H1 (cell line): ENCODE results near the gene SLC27A5. TPM values are rescaled to one million over a fixed set of nuclear protein-coding genes. Genes with fewer than 3 reads are reported as not detected.

Experiments used
- CTCF ChIA-PET: fragments of 300-600 bp; sonication (Branson Sonifier 250); formaldehyde crosslinking; loops from one replicate; lab custom pipeline; 2021; ENCODE audit not compliant: partially characterized antibody; lab: Charles Lee
- POLR2A ChIA-PET: fragments of 300-600 bp; sonication (Branson Sonifier 250); formaldehyde crosslinking; loops from one replicate; lab custom pipeline; 2021; ENCODE audit warnings: inconsistent platforms; ENCODE audit not compliant: partially characterized antibody; lab: Charles Lee
- DNase-seq, 2 experiments: peaks; one replicate each; pipeline versions ENCODE4 v3.0.0 to v3.0.0-alpha.2; 2010 to 2022; ENCODE audit warnings: low spot score in 2 of 2, low read depth in 1 of 2, mixed read lengths in 1 of 2
- FAIRE-seq: peaks from 2 replicates; lab custom pipeline; 2011; peaks lifted over from hg19 to GRCh38; lab: Jason Lieb, UNC
- H2AFZ ChIP-seq: 2 replicates; pipeline ENCODE4 v1.8.1; 2012; ENCODE audit warnings: low read length, inconsistent platforms
- H2AK5ac ChIP-seq: 2 replicates; pipeline ENCODE4 v1.6.1; 2013; ENCODE audit warnings: low read depth, low read length
- H2BK120ac ChIP-seq: replicated peaks from 2 replicates; pipeline ENCODE3; 2013; ENCODE audit warnings: low read depth, low read length, inconsistent platforms
- H2BK12ac ChIP-seq: 2 replicates; pipeline ENCODE4 v1.6.1; 2013; ENCODE audit warnings: low read depth, low read length
- H2BK15ac ChIP-seq: 2 replicates; pipeline ENCODE4 v1.6.1; 2013; ENCODE audit warnings: low read length
- H2BK20ac ChIP-seq: 2 replicates; pipeline ENCODE4 v1.6.1; 2013; ENCODE audit warnings: low read length
- H2BK5ac ChIP-seq: 2 replicates; pipeline ENCODE4 v1.6.1; 2013; ENCODE audit warnings: low read depth, low read length
- H3K14ac ChIP-seq: 2 replicates; pipeline ENCODE4 v1.6.1; 2013; ENCODE audit warnings: inconsistent platforms; ENCODE audit not compliant: insufficient read length
- H3K18ac ChIP-seq: 2 replicates; pipeline ENCODE4 v1.6.1; 2013; ENCODE audit warnings: low read length; ENCODE audit errors: extremely low read depth
- H3K23ac ChIP-seq: 2 replicates; pipeline ENCODE4 v1.6.1; 2013; ENCODE audit warnings: inconsistent platforms; ENCODE audit not compliant: insufficient read length
- H3K23me2 ChIP-seq: 2 replicates; pipeline ENCODE4 v1.6.1; 2013; ENCODE audit warnings: low read depth, low read length
- H3K27ac ChIP-seq: 2 replicates; pipeline ENCODE4 v1.6.1; 2011; ENCODE audit warnings: low read depth, low read length, inconsistent platforms
- H3K27me3 ChIP-seq, 4 experiments: replicated peaks in 1 of 4; 1 replicate in 1 of 4; 2 replicates in 3 of 4; pipeline versions ENCODE4 v1.6.1 to v1.8.1; 2011 to 2013; ENCODE audit warnings: low read length in 3 of 4, mild to moderate bottlenecking in 3 of 4, inconsistent platforms in 2 of 4, mixed read lengths in 2 of 4, moderate library complexity in 1 of 4; ENCODE audit not compliant: control insufficient read depth in 3 of 4, insufficient read depth in 3 of 4; ENCODE audit errors: extremely low read depth in 1 of 4
- H3K36me3 ChIP-seq, 4 experiments: 2 replicates each; pipeline versions ENCODE4 v1.6.1 to v1.8.1; 2011 to 2013; ENCODE audit warnings: mild to moderate bottlenecking in 4 of 4, low read length in 3 of 4, moderate library complexity in 2 of 4, control low read depth in 1 of 4, inconsistent platforms in 1 of 4; ENCODE audit not compliant: insufficient read depth in 4 of 4, control insufficient read depth in 2 of 4
- H3K4ac ChIP-seq: replicated peaks from 2 replicates; pipeline ENCODE3; 2013; ENCODE audit warnings: low read length, low read depth, mixed read lengths, inconsistent platforms; ENCODE audit not compliant: insufficient read length
- H3K4me1 ChIP-seq, 4 experiments: replicated peaks in 1 of 4; 1 replicate in 1 of 4; 2 replicates in 3 of 4; pipeline versions ENCODE4 v1.6.1 to v1.8.1; 2011 to 2013; ENCODE audit warnings: low read length in 3 of 4, inconsistent platforms in 2 of 4, mixed read lengths in 1 of 4; ENCODE audit not compliant: insufficient read depth in 4 of 4, control insufficient read depth in 3 of 4
- H3K4me2 ChIP-seq, 2 experiments: 2 replicates each; pipeline versions ENCODE4 v1.6.1 to v1.8.1; 2011 to 2013; ENCODE audit warnings: low read depth in 2 of 2, low read length in 2 of 2, control low read depth in 1 of 2, inconsistent platforms in 1 of 2, mild to moderate bottlenecking in 1 of 2; ENCODE audit not compliant: insufficient read depth in 1 of 2
- H3K4me3 ChIP-seq, 4 experiments: fragments of 200-600, 300-600 bp in 1 of 4; sonication (generic), shearing (Covaris generic), sonication (Bioruptor Twin) in 1 of 4; 2 replicates each; pipeline versions ENCODE4 v1.5.1 to v1.8.1; 2011 to 2016; ENCODE audit warnings: low read length in 4 of 4, low read depth in 3 of 4, control low read depth in 2 of 4, inconsistent platforms in 2 of 4, mild to moderate bottlenecking in 2 of 4, mixed read lengths in 1 of 4, moderate library complexity in 1 of 4; ENCODE audit not compliant: insufficient read depth in 2 of 4; ENCODE audit errors: extremely low read depth in 1 of 4
- H3K56ac ChIP-seq: replicated peaks from 2 replicates; pipeline ENCODE3; 2013; ENCODE audit warnings: low read depth, mild to moderate bottlenecking, mixed read lengths, low read length, inconsistent platforms; ENCODE audit not compliant: insufficient read length
- H3K79me1 ChIP-seq: 2 replicates; pipeline ENCODE4 v1.6.1; 2013; ENCODE audit warnings: low read depth, low read length, control low read depth
- H3K79me2 ChIP-seq, 2 experiments: 2 replicates each; pipeline versions ENCODE4 v1.6.1 to v1.8.1; 2012 to 2013; ENCODE audit warnings: low read length in 2 of 2, mild to moderate bottlenecking in 2 of 2, inconsistent platforms in 1 of 2; ENCODE audit not compliant: insufficient read depth in 2 of 2, control insufficient read depth in 1 of 2
- H3K9ac ChIP-seq, 4 experiments: replicated peaks in 1 of 4; 1 replicate in 1 of 4; 2 replicates in 3 of 4; pipeline versions ENCODE4 v1.6.1 to v1.8.1; 2011 to 2013; ENCODE audit warnings: low read depth in 3 of 4, low read length in 3 of 4, control low read depth in 2 of 4, mild to moderate bottlenecking in 2 of 4, moderate library complexity in 2 of 4, inconsistent platforms in 1 of 4; ENCODE audit errors: extremely low read depth in 1 of 4
- H3K9me3 ChIP-seq, 2 experiments: 2 replicates each; pipeline versions ENCODE4 v1.6.1 to v1.8.1; 2012 to 2013; ENCODE audit warnings: mild to moderate bottlenecking in 2 of 2, moderate library complexity in 2 of 2, control low read depth in 1 of 2, inconsistent platforms in 1 of 2, low read depth in 1 of 2, low read length in 1 of 2, mixed read lengths in 1 of 2; ENCODE audit not compliant: insufficient read depth in 2 of 2
- H4K20me1 ChIP-seq, 2 experiments: replicated peaks in 1 of 2; 2 replicates each; pipeline versions ENCODE3 to v1.8.1; 2011 to 2013; ENCODE audit warnings: inconsistent platforms in 2 of 2, low read length in 2 of 2, mild to moderate bottlenecking in 1 of 2; ENCODE audit not compliant: insufficient read depth in 2 of 2, control insufficient read depth in 1 of 2
- H4K5ac ChIP-seq: 2 replicates; pipeline ENCODE4 v1.6.1; 2013; ENCODE audit warnings: low read length, low read depth, mixed read lengths, inconsistent platforms; ENCODE audit not compliant: insufficient read length
- H4K8ac ChIP-seq: 2 replicates; pipeline ENCODE4 v1.8.0; 2013; ENCODE audit warnings: mild to moderate bottlenecking, moderate library complexity, low read length, inconsistent platforms; ENCODE audit not compliant: insufficient read depth; ENCODE audit errors: extremely low read depth
- H4K91ac ChIP-seq: replicated peaks from 2 replicates; pipeline ENCODE3; 2013; ENCODE audit warnings: low read length, mixed read lengths, inconsistent platforms; ENCODE audit not compliant: insufficient read length
- ASH2L ChIP-seq: fragments of 200-600, 300-600 bp; sonication (generic); IDR thresholded peaks from one replicate; pipeline ENCODE4 v1.7.1; 2017; ENCODE audit warnings: low read length
- BRCA1 ChIP-seq: IDR thresholded peaks from 2 replicates; pipeline ENCODE4 v1.6.1; 2012; ENCODE audit warnings: low read depth, low read length, improper control_type of control experiment
- CEBPB ChIP-seq: IDR thresholded peaks from 2 replicates; pipeline ENCODE4 v1.6.1; 2012; ENCODE audit warnings: low read depth, low read length
- CREB1 ChIP-seq: IDR thresholded peaks from 2 replicates; pipeline ENCODE4 v1.6.1; 2012; ENCODE audit warnings: inconsistent platforms
- EZH2 ChIP-seq: fragments of 200-600 bp; sonication (generic); IDR thresholded peaks from 2 replicates; pipeline ENCODE4 v1.7.1; 2012; ENCODE audit warnings: low read depth, mild to moderate bottlenecking, moderate library complexity, low read length, inconsistent platforms; ENCODE audit not compliant: severe bottlenecking
- GTF2F1 ChIP-seq: IDR thresholded peaks from 2 replicates; pipeline ENCODE4 v1.6.1; 2012; ENCODE audit warnings: low read depth, low read length, improper control_type of control experiment, borderline replicate concordance
- POU5F1 ChIP-seq: IDR thresholded peaks from 2 replicates; pipeline ENCODE4 v1.6.1; 2011; ENCODE audit warnings: low read depth, mild to moderate bottlenecking, low read length, moderate library complexity
- SAP30 ChIP-seq: fragments of 300-600 bp; sonication (generic); IDR thresholded peaks from 2 replicates; pipeline ENCODE4 v1.7.1; 2012; ENCODE audit warnings: low read length, moderate library complexity, mild to moderate bottlenecking, inconsistent platforms; ENCODE audit not compliant: insufficient read depth, insufficient replicate concordance
- SP4 ChIP-seq: IDR thresholded peaks from 2 replicates; pipeline ENCODE4 v1.6.1; 2012; ENCODE audit warnings: low read length, inconsistent platforms
- SRF ChIP-seq: IDR thresholded peaks from 2 replicates; pipeline ENCODE4 v1.6.1; 2011; ENCODE audit warnings: mild to moderate bottlenecking, low read depth, low read length, moderate library complexity
- SUZ12 ChIP-seq: fragments of 200-600 bp; sonication (generic); IDR thresholded peaks from 2 replicates; pipeline ENCODE4 v1.6.1; 2012; ENCODE audit warnings: mild to moderate bottlenecking, inconsistent platforms, low read length, moderate library complexity, mixed read lengths
- WGBS, 2 experiments: shearing (Covaris generic) in 1 of 2; methylation state at CpG; one replicate each; pipeline versions ENCODE4 v1.1.6 to v1.1.7; 2013 to 2015; ENCODE audit warnings: low lambda C conversion rate in 2 of 2, mixed read lengths in 2 of 2, inconsistent platforms in 1 of 2, low coverage in 1 of 2, missing lambda C conversion rate in 1 of 2; ENCODE audit not compliant: insufficient replicate concordance in 2 of 2, insufficient coverage in 1 of 2, insufficient read length in 1 of 2; ENCODE audit errors: extremely low coverage in 1 of 2, missing lambda C conversion rate in 1 of 2; 5-methylcytosine and 5-hydroxymethylcytosine counted together
- polyA plus RNA-seq, 7 experiments: library from polyadenylated mRNA; depleted of rRNA in 3 of 7; stranded (reverse) in 5 of 7; unstranded in 2 of 7; fragments of >200 nt in 5 of 7; fragments of 200-250 nt in 2 of 7; gene quantifications; 1 replicate in 5 of 7; 2 replicates in 1 of 7; 4 replicates in 1 of 7; pipeline versions ENCODE4 v1.2.1 to v1.2.3, GENCODE V29; 2011 to 2013; ENCODE audit warnings: missing spikeins in 2 of 7, mixed read lengths in 2 of 7
- total RNA-seq: library from RNA; stranded (reverse); fragmentation: NEBNext Ultra II Directional; extraction: Animal tissue kit (Norgen Biotek cat#: 25700); gene quantifications from 2 replicates; pipeline ENCODE4 v1.2.1, GENCODE V29; 2021
- TF ChIP-seq, protein P1 (sequence below): IDR thresholded peaks from 2 replicates; pipeline ENCODE4 v1.6.1; 2012; ENCODE audit warnings: inconsistent platforms
- TF ChIP-seq, protein P2 (sequence below): IDR thresholded peaks from 2 replicates; pipeline ENCODE4 v1.6.1; 2012; ENCODE audit warnings: inconsistent platforms

The SLC27A5 gene
- total and polyA plus RNA-seq, 2 of the 8 experiments (the other 6 are each of a cell fraction or from before 2014, with no cell fraction given) = 25.1 to 80.5 TPM

DNA sequence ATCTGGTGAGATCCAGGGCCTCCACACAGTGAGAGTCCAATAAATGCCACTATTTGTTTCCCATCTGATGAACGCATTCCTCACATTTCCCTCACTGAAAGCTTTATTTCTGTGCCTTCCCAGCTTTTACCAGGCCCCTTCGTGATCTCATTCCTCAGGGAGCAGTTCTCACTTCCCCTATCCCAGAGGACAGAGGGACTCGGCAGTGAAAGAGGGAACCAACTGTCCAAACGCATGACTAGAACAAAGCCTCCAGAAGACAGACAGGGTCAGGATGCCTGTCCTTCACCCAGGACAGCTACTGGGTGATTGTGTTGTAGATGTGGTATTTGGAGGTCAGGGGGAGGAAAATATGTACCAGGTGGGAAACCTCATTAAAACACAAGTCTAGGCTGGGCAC lies 9.9 kb upstream of the SLC27A5 start:
- POLR2A ChIA-PET = interaction anchor here (0.7 to 21.3 kb wide), 8 partner anchors 10 to 134 kb away, joined by 3 to 650 read pairs (median 35); partner anchors contain the start of genes CHMP2A, RPS5, TRIM28 and UBE2M
- Histone ChIP-seq H2BK12ac (no peak overlapping the region), H3K4me2 (peak overlapping the region; percentile 25 to 67; a peak in 2 of 4 replicates), H3K27me3 (no peaks in the 10 kb centered on the region; a peak in 1 of 7 replicates), H2BK120ac (no peak overlapping the region)
- TF ChIP-seq BRCA1 (no peak), EZH2 (no peak), CREB1 (no peak), ASH2L (no peak), SUZ12 (no peak), SAP30 (no peak), POU5F1 (no peak), CEBPB (no peak), SP4 (no peak), SRF (no peak), GTF2F1 (no peak)
- TF ChIP-seq, protein P1, sequence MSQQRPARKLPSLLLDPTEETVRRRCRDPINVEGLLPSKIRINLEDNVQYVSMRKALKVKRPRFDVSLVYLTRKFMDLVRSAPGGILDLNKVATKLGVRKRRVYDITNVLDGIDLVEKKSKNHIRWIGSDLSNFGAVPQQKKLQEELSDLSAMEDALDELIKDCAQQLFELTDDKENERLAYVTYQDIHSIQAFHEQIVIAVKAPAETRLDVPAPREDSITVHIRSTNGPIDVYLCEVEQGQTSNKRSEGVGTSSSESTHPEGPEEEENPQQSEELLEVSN = no peak
- TF ChIP-seq, protein P2, sequence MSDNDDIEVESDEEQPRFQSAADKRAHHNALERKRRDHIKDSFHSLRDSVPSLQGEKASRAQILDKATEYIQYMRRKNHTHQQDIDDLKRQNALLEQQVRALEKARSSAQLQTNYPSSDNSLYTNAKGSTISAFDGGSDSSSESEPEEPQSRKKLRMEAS = no peak
- TF ChIP-seq, all 59 proteins: peak for 0
- H2BK5ac ChIP-seq = no peak overlapping the region
- H4K8ac ChIP-seq = no peak overlapping the region
- no peak overlapping the region for H3K14ac ChIP-seq
- H3K4me1 ChIP-seq = peaks cover 0 to 16% (median 11%) of the 10 kb centered on the region in 4 experiments; a peak in 6 of 7 replicates
- no peak overlapping the region for H4K91ac ChIP-seq
- no peak overlapping the region for H4K5ac ChIP-seq
- H3K79me1 ChIP-seq = peaks cover 2% of the 10 kb centered on the region; the same call in 1 of the 2 replicates
- H2BK20ac ChIP-seq = no peak overlapping the region
- 82% methylated on average over 4 of the region's 4 CpGs; no CpG with 5 or more reads in 1 of the 2 experiments for WGBS, 2 experiments
- no peak overlapping the region for H3K23ac ChIP-seq
- H2AK5ac ChIP-seq = no peak overlapping the region
- no peak for DNase-seq
- H3K27ac ChIP-seq = no peak overlapping the region; the same call in 1 of the 2 replicates
- H4K20me1 ChIP-seq = peaks cover 2 to 9% of the 10 kb centered on the region in 2 experiments
- CTCF ChIA-PET = interaction anchor here (0.6 to 3.8 kb wide), 7 partner anchors 14 to 669 kb away, joined by 3 to 35 read pairs (median 18); partner anchors contain the start of genes CHMP2A and UBE2M
- peaks cover 0 to 15% of the 10 kb centered on the region in 2 experiments; a peak in 1 of 4 replicates for H3K79me2 ChIP-seq
- 0 out of 8 replicates have a peak overlapping the region, but pooled peaks of 1 of the 4 experiments have one; percentile 13 for H3K4me3 ChIP-seq
- no peak overlapping the region for H2AFZ ChIP-seq
- no peak for FAIRE-seq
- no peak overlapping the region for H3K56ac ChIP-seq
- H2BK15ac ChIP-seq = no peak overlapping the region
- peaks cover 7% of the 10 kb centered on the region for H3K23me2 ChIP-seq
- H3K9ac ChIP-seq = 0 out of 7 replicates have a peak overlapping the region, but pooled peaks of 1 of the 4 experiments have one; percentile 4
- no peaks in the 10 kb centered on the region for H3K9me3 ChIP-seq
- H3K4ac ChIP-seq = no peak overlapping the region
- peaks cover 0 to 7% (median 2%) of the 10 kb centered on the region in 4 experiments; a peak in 2 of 8 replicates for H3K36me3 ChIP-seq
- H3K18ac ChIP-seq = no peak overlapping the region
